HG03039 (cell line): ENCODE measurements around the gene FAU.
A peak's percentile ranks its signal among the peaks of the same experiment; 100 is the strongest.

ENCODE experiments used
- ATAC-seq: cut with Tn5 transposase; IDR thresholded peaks from one replicate; pipeline ENCODE4 v1.9.1; 2021; ENCODE audit warnings: mild to moderate bottlenecking, moderate library complexity; ENCODE audit not compliant: unreplicated experiment

FAU gene

GRCh38 chr11:65136515-65137096, 14.7 kb upstream of the FAU start:
- no peak for ATAC-seq

GRCh38 chr11:65135633-65136145, 13.8 kb upstream of the FAU start:
- ATAC-seq = no peak

- peak; percentile 52 for ATAC-seq
Observed at GRCh38 chr11:65134952-65135632, 13.2 kb upstream of the FAU start.

- peak; percentile 42 for ATAC-seq
Observed at GRCh38 chr11:65134240-65134951, 12.5 kb upstream of the FAU start, which contains the start of gene SYVN1. Gene SYVN1, minus strand, starts transcription at chr11:65134519. Its CDS starts 918 bp downstream, at chr11:65133601.

- no peak for ATAC-seq
Observed at GRCh38 chr11:65133724-65134123, 11.8 kb upstream of the FAU start.

GRCh38 chr11:65132988-65133700, 11.2 kb upstream of the FAU start:
- no peak for ATAC-seq

- no peak for ATAC-seq
Observed at GRCh38 chr11:65132238-65132987, 10.5 kb upstream of the FAU start.

GRCh38 chr11:65131895-65132237, 9.9 kb upstream of the FAU start:
- ATAC-seq = no peak

GRCh38 chr11:65131417-65131776, 9.5 kb upstream of the FAU start:
- ATAC-seq = no peak

- no peak for ATAC-seq
Observed at GRCh38 chr11:65130631-65131416, 8.9 kb upstream of the FAU start.

GRCh38 chr11:65129649-65130441, 7.9 kb upstream of the FAU start:
- no peak for ATAC-seq

- ATAC-seq = no peak
Observed at GRCh38 chr11:65128182-65129145, 6.5 kb upstream of the FAU start.

GRCh38 chr11:65127473-65128181, 5.7 kb upstream of the FAU start:
- ATAC-seq = no peak

- no peak for ATAC-seq
Observed at GRCh38 chr11:65126624-65127274, 4.8 kb upstream of the FAU start.

GRCh38 chr11:65125197-65126056, 3.5 kb upstream of the FAU start:
- no peak for ATAC-seq
